MM.1S (cell line): Measurements from ENCODE around the gene ZNF557.
"Not testable (repeated sequence)": the region's sequence is repeated elsewhere in the genome, so short reads cannot be mapped to it uniquely, and the experiment has no call there.

ENCODE experiments used
- DNase-seq: peaks from one replicate; pipeline ENCODE4 v3.0.0-alpha.2; 2015
- H2AFZ ChIP-seq: fragments of 300-600 bp; sonication (generic); 2 replicates; pipeline ENCODE4 v1.6.0; 2016; ENCODE audit warnings: antibody characterized with exemption, low read length
- H3F3A ChIP-seq: fragments of 300-600 bp; sonication (generic); 2 replicates; pipeline ENCODE4 v1.6.1; 2016; ENCODE audit warnings: mild to moderate bottlenecking, antibody characterized with exemption, low read length, moderate library complexity, mixed read lengths; ENCODE audit not compliant: insufficient read depth
- H3K27ac ChIP-seq: fragments of 300-600 bp; sonication (generic); 2 replicates; pipeline ENCODE4 v1.5.1; 2016; ENCODE audit warnings: mild to moderate bottlenecking, low read length
- H3K27me3 ChIP-seq: fragments of 300-600 bp; sonication (generic); replicated peaks from 2 replicates; pipeline ENCODE4 v1.6.0; 2016; ENCODE audit warnings: low read length; ENCODE audit not compliant: insufficient read depth
- H3K36me3 ChIP-seq: fragments of 300-600 bp; sonication (generic); replicated peaks from 2 replicates; pipeline ENCODE4 v1.6.1; 2016; ENCODE audit warnings: mild to moderate bottlenecking, low read length, mixed read lengths; ENCODE audit not compliant: insufficient read depth
- H3K4me1 ChIP-seq: fragments of 300-600 bp; sonication (generic); 2 replicates; pipeline ENCODE4 v1.6.1; 2016; ENCODE audit warnings: low read length, mixed read lengths
- H3K4me2 ChIP-seq: fragments of 300-600 bp; sonication (generic); 2 replicates; pipeline ENCODE4 v1.6.0; 2016; ENCODE audit warnings: low read depth, low read length
- H3K4me3 ChIP-seq: fragments of 300-600 bp; sonication (generic); 2 replicates; pipeline ENCODE4 v1.5.1; 2016; ENCODE audit warnings: low read length, mixed read lengths
- H3K79me2 ChIP-seq: fragments of 300-600 bp; sonication (generic); 2 replicates; pipeline ENCODE4 v1.6.1; 2016; ENCODE audit warnings: mixed run types, low read length, mixed read lengths
- H3K9ac ChIP-seq: fragments of 300-600 bp; sonication (generic); 2 replicates; pipeline ENCODE4 v1.6.1; 2016; ENCODE audit warnings: low read length, mixed read lengths
- H3K9me2 ChIP-seq: fragments of 300-600 bp; sonication (generic); replicated peaks from 2 replicates; pipeline ENCODE4 v1.6.1; 2016; ENCODE audit warnings: mild to moderate bottlenecking, low read length, mixed read lengths; ENCODE audit not compliant: insufficient read depth
- H3K9me3 ChIP-seq: fragments of 300-600 bp; sonication (generic); replicated peaks from 2 replicates; pipeline ENCODE4 v1.6.1; 2016; ENCODE audit warnings: mild to moderate bottlenecking, low read length, mixed read lengths; ENCODE audit not compliant: insufficient read depth
- H4K20me1 ChIP-seq: fragments of 300-600 bp; sonication (generic); 2 replicates; pipeline ENCODE4 v1.6.1; 2016; ENCODE audit warnings: mild to moderate bottlenecking, low read length, moderate library complexity, mixed read lengths; ENCODE audit not compliant: insufficient read depth
- CTCF ChIP-seq: fragments of 300-600 bp; sonication (generic); IDR thresholded peaks from 2 replicates; pipeline ENCODE4 v1.5.1; 2016; ENCODE audit warnings: antibody characterized with exemption, low read length, mixed read lengths
- EZH2 ChIP-seq: fragments of 300-600 bp; sonication (generic); optimal IDR thresholded peaks from 2 replicates; pipeline ENCODE3; 2017; ENCODE audit warnings: low read depth, mild to moderate bottlenecking, antibody characterized with exemption, low read length, mixed read lengths
- EZH2phosphoT487 ChIP-seq: fragments of 300-600 bp; sonication (generic); IDR thresholded peaks from 2 replicates; pipeline ENCODE4 v1.6.1; 2018; ENCODE audit warnings: antibody characterized with exemption, low read length

Gene ZNF557

GRCh38 chr19:7069042-7069903 is at the start of gene ZNF557:
ZNF557 (plus strand) TSS chr19:7069703; CDS start chr19:7075075, 5,372 bp downstream.
- H3F3A ChIP-seq: 0 out of 2 replicates have a peak, but pooled peaks cover 6% of the 10 kb centered on the region
- H3K4me1 ChIP-seq: peaks cover 4% of the 10 kb centered on the region; the same call in 1 of the 2 replicates
- peak within 1 kb of the TSS; percentile 83 for H3K4me3 ChIP-seq
- H3K4me2 ChIP-seq: peak within 1 kb of the TSS; percentile 62
- peak within 1 kb of the TSS; percentile 71 for H3K9ac ChIP-seq
- no peaks in the 10 kb centered on the region for H3K9me3 ChIP-seq
- H4K20me1 ChIP-seq: no peaks in the 10 kb centered on the region
- H2AFZ ChIP-seq: peak within 1 kb of the TSS; percentile 76
- TF ChIP-seq EZH2: no peak
- TF ChIP-seq EZH2phosphoT487: no peak
- no peak for TF ChIP-seq CTCF
- no peaks in the 10 kb centered on the region for H3K9me2 ChIP-seq
- H3K27ac ChIP-seq: peak within 1 kb of the TSS; percentile 74
- H3K36me3 ChIP-seq: peaks cover 15% of the 10 kb centered on the region
- DNase-seq: peak; percentile 99
- H3K79me2 ChIP-seq: peaks cover 20% of the 10 kb centered on the region
- peaks cover 6% of the 10 kb centered on the region; the same call in 1 of the 2 replicates for H3K27me3 ChIP-seq

GRCh38 chr19:7021331-7021730 is 48.2 kb upstream of the ZNF557 start, which contains the start of gene MBD3L2B:
MBD3L2B (minus strand) TSS chr19:7021431; CDS start chr19:7021397, 34 bp downstream.
- not testable (repeated sequence) for H3K4me1 ChIP-seq, H3F3A ChIP-seq, H3K9me3 ChIP-seq, H3K79me2 ChIP-seq, H3K36me3 ChIP-seq, H3K9ac ChIP-seq, H3K4me2 ChIP-seq, H3K4me3 ChIP-seq, H4K20me1 ChIP-seq, H3K9me2 ChIP-seq, DNase-seq, H2AFZ ChIP-seq, H3K27ac ChIP-seq
- H3K27me3 ChIP-seq: peaks cover 26% of the 10 kb centered on the region

- not testable (repeated sequence) for H3F3A ChIP-seq, H3K79me2 ChIP-seq, H3K9me2 ChIP-seq, H4K20me1 ChIP-seq, H3K36me3 ChIP-seq, H3K4me3 ChIP-seq, H3K4me2 ChIP-seq, H3K27me3 ChIP-seq, H3K9ac ChIP-seq, DNase-seq, H3K27ac ChIP-seq, H3K4me1 ChIP-seq, H3K9me3 ChIP-seq, H2AFZ ChIP-seq
Observed at GRCh38 chr19:7028790-7029189, 40.7 kb upstream of the ZNF557 start.

GRCh38 chr19:7030278-7030677 is 39.2 kb upstream of the ZNF557 start, which contains the start of gene MBD3L5:
MBD3L5 (plus strand) TSS chr19:7030578; CDS start chr19:7030612, 34 bp downstream.
- DNase-seq, H3K79me2 ChIP-seq, H3K9me2 ChIP-seq: not testable (repeated sequence)

GRCh38 chr19:7040079-7040478 is 29.4 kb upstream of the ZNF557 start, which contains the start of gene MBD3L4:
MBD3L4 (minus strand) TSS chr19:7040179; CDS start chr19:7040144, 35 bp downstream.
- not testable (repeated sequence) for H3K36me3 ChIP-seq, H2AFZ ChIP-seq, H3K9me2 ChIP-seq, H3K9ac ChIP-seq, DNase-seq, H3K4me2 ChIP-seq, H3F3A ChIP-seq, H3K27ac ChIP-seq, H3K9me3 ChIP-seq, H4K20me1 ChIP-seq, H3K79me2 ChIP-seq, H3K27me3 ChIP-seq, H3K4me3 ChIP-seq, H3K4me1 ChIP-seq

More at GRCh38 chr19:7030278-7030677, 39.2 kb upstream of the ZNF557 start, which contains the start of gene MBD3L5:
- H3K9me3 ChIP-seq, H3K4me1 ChIP-seq, H3K27ac ChIP-seq, H3K27me3 ChIP-seq, H2AFZ ChIP-seq, H3K9ac ChIP-seq, H3K4me2 ChIP-seq, H3K36me3 ChIP-seq, H4K20me1 ChIP-seq, H3F3A ChIP-seq, H3K4me3 ChIP-seq: not testable (repeated sequence)

- H3K9ac ChIP-seq, H3K27ac ChIP-seq, H3K9me3 ChIP-seq, H3K4me1 ChIP-seq, H3K4me2 ChIP-seq, DNase-seq, H3F3A ChIP-seq, H3K36me3 ChIP-seq, H3K4me3 ChIP-seq, H3K79me2 ChIP-seq, H3K27me3 ChIP-seq, H2AFZ ChIP-seq, H3K9me2 ChIP-seq, H4K20me1 ChIP-seq: not testable (repeated sequence)
Observed at GRCh38 chr19:7041563-7041962, 27.9 kb upstream of the ZNF557 start.

GRCh38 chr19:7049021-7049420 is 20.5 kb upstream of the ZNF557 start, which contains the start of gene MBD3L2:
MBD3L2 (plus strand) TSS chr19:7049321; CDS start chr19:7049374, 53 bp downstream.
- not testable (repeated sequence) for H3K79me2 ChIP-seq, H3K36me3 ChIP-seq, H2AFZ ChIP-seq, H3F3A ChIP-seq, H3K4me2 ChIP-seq, H3K9me3 ChIP-seq, H3K9me2 ChIP-seq, H3K9ac ChIP-seq, H3K4me1 ChIP-seq, DNase-seq, H3K27ac ChIP-seq, H4K20me1 ChIP-seq, H3K4me3 ChIP-seq
- H3K27me3 ChIP-seq: peaks cover 12% of the 10 kb centered on the region
